CD4-positive, CD25-positive, alpha-beta regulatory T cell (primary cell): ENCODE data around the gene CCIN. TPM values are rescaled to one million over a fixed set of nuclear protein-coding genes. Genes with fewer than 3 reads are reported as not detected.

Experiments used
- ATAC-seq, 2 donors: fragments of 150-1000 bp; cut with Tn5 transposase; one replicate each; pipeline ENCODE4 v1.10.0; 2021; ENCODE audit warnings: low read depth in 2 of 2, moderate number of reproducible peaks in 2 of 2, moderate library complexity in 1 of 2
- DNase-seq, 3 donors: peaks; one replicate each; pipeline versions ENCODE4 v3.0.0 to v3.0.0-alpha.2; 2012 to 2022; ENCODE audit warnings: mixed read lengths in 1 of 3
- H3K27ac ChIP-seq: one replicate; pipeline ENCODE4 v1.7.0; 2013; ENCODE audit warnings: mild to moderate bottlenecking, low read length; ENCODE audit not compliant: insufficient read depth, poor library complexity, severe bottlenecking
- H3K27me3 ChIP-seq: one replicate; pipeline ENCODE4 v1.7.0; 2013; ENCODE audit warnings: low read length; ENCODE audit not compliant: control insufficient read depth, insufficient read depth
- H3K36me3 ChIP-seq: one replicate; pipeline ENCODE4 v1.7.0; 2013; ENCODE audit warnings: mild to moderate bottlenecking, low read length, moderate library complexity; ENCODE audit not compliant: control insufficient read depth, insufficient read depth
- H3K4me1 ChIP-seq: 2 replicates; pipeline ENCODE4 v1.7.0; 2013; ENCODE audit warnings: mild to moderate bottlenecking, low read length; ENCODE audit not compliant: insufficient read depth, control insufficient read depth, poor library complexity, severe bottlenecking
- H3K4me3 ChIP-seq: one replicate; pipeline ENCODE4 v1.7.0; 2013; ENCODE audit warnings: low read depth, mild to moderate bottlenecking, low read length, moderate library complexity
- H3K9me3 ChIP-seq, 2 experiments: 1 replicate in 1 of 2; 2 replicates in 1 of 2; pipeline ENCODE4 v1.7.0; 2013; ENCODE audit warnings: low read length in 2 of 2, mild to moderate bottlenecking in 1 of 2, moderate library complexity in 1 of 2; ENCODE audit not compliant: control insufficient read depth in 2 of 2
- H3K27ac Mint-ChIP-seq, 3 donors: one replicate each; pipeline ENCODE4 v1.8.0; 2020 to 2022; ENCODE audit warnings: mild to moderate bottlenecking in 3 of 3, mixed read lengths in 3 of 3, moderate library complexity in 2 of 3
- H3K27me3 Mint-ChIP-seq: one replicate; pipeline ENCODE4 v1.8.0; 2022; ENCODE audit warnings: mild to moderate bottlenecking, mixed read lengths
- H3K36me3 Mint-ChIP-seq: one replicate; pipeline ENCODE4 v1.8.0; 2020; ENCODE audit warnings: mixed read lengths
- H3K4me1 Mint-ChIP-seq, 4 donors: one replicate each; pipeline ENCODE4 v1.8.0; 2020 to 2022; ENCODE audit warnings: mixed read lengths in 4 of 4, mild to moderate bottlenecking in 1 of 4
- H3K4me3 Mint-ChIP-seq, 4 donors: one replicate each; pipeline ENCODE4 v1.8.0; 2020 to 2022; ENCODE audit warnings: mild to moderate bottlenecking in 4 of 4, mixed read lengths in 4 of 4, moderate library complexity in 3 of 4
- H3K9me3 Mint-ChIP-seq, 7 donors: one replicate each; pipeline ENCODE4 v1.8.0; 2020 to 2022; ENCODE audit warnings: mixed read lengths in 7 of 7, mild to moderate bottlenecking in 3 of 7, moderate library complexity in 2 of 7
- polyA plus RNA-seq, 4 donors: library from polyadenylated mRNA; unstranded; fragments of 300-500 nt; fragmentation: Illumina TruSeq; gene quantifications; one replicate each; pipeline ENCODE4 v1.2.3, GENCODE V29; 2021
- total RNA-seq: library from RNA; stranded (reverse); gene quantifications from one replicate; pipeline ENCODE4 v1.2.3, GENCODE V29; 2022

Gene CCIN
- total and polyA plus RNA-seq, 5 donors from 2014 or later, result 0.38 to 1.4 TPM; not detected in 3

DNA sequence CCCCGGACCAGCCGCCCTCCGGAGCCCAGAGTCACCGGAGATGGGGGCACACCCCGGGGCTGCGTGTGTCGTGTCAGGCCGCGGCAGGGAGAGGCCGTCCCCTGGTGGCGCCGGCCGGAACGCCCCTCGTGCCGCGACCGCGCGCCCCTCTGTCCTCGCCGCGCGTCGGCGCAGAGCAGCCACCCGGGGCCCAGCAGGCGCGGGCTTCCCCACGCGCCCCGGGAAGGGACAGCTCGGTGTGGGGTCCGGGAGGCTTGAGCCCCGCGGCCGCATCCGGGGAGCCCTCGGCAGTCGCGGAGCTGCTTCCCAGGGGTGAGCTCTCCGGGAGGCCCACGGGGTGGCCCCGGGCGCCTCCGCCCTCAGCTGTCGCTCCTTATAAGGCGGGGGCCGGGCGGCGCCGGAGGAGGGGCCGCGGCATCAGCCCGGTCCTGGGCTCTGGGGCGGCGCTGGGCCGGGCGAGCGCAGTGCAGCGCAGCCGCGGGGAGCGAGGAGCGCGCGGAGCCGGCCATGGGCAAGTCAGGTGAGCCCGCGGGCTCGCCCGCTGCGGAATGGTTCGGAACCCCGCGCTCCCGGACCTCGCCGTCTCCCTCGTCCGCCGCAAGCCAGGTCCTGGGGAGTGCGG, 32.8 kb upstream of the CCIN start, which contains the start of gene GLIPR2:
TSS of gene GLIPR2 (plus strand) at position 462 of the 622 bp plus-strand sequence. CDS start at position 508, 46 bp downstream.
- DNase-seq (peak; percentile 73 to 86 (median 79)), ATAC-seq (peak; percentile 96 to 97)
- Mint-ChIP-seq H3K27me3 (peaks cover 6% of the 10 kb centered on the region), H3K4me1 (peaks cover 5 to 55% (median 42%) of the 10 kb centered on the region in 4 donors), H3K36me3 (no peaks in the 10 kb centered on the region), H3K27ac (peak within 1 kb of the TSS; percentile 94 to 99 (median 95)), H3K4me3 (peak within 1 kb of the TSS; percentile 98 to 99 (median 98)), H3K9me3 (no peaks in the 10 kb centered on the region)
- H3K9me3 ChIP-seq, result no peaks in the 10 kb centered on the region
- peak within 1 kb of the TSS; percentile 78 for H3K4me3 ChIP-seq
- H3K27me3 ChIP-seq, result no peaks in the 10 kb centered on the region
- H3K4me1 ChIP-seq, result peaks cover 52% of the 10 kb centered on the region
- peak within 1 kb of the TSS; percentile 71 for H3K27ac ChIP-seq
- no peaks in the 10 kb centered on the region for H3K36me3 ChIP-seq

- DNase-seq, result no peak
- Histone ChIP-seq H3K4me3 (peak overlapping the region; percentile 78), H3K27me3 (no peaks in the 10 kb centered on the region), H3K36me3 (no peaks in the 10 kb centered on the region), H3K4me1 (peaks cover 58% of the 10 kb centered on the region), H3K9me3 (no peaks in the 10 kb centered on the region), H3K27ac (peak overlapping the region; percentile 71)
- no peaks in the 10 kb centered on the region for H3K9me3 Mint-ChIP-seq
- peak overlapping the region; percentile 98 to 99 (median 98) for H3K4me3 Mint-ChIP-seq
- peak overlapping the region; percentile 94 to 99 (median 95) for H3K27ac Mint-ChIP-seq
- peaks cover under 1% of the 10 kb centered on the region for H3K27me3 Mint-ChIP-seq
- ATAC-seq, result peak; percentile 33 to 34
- H3K4me1 Mint-ChIP-seq, result peaks cover 5 to 61% (median 47%) of the 10 kb centered on the region in 4 donors
- H3K36me3 Mint-ChIP-seq, result no peaks in the 10 kb centered on the region
These were observed 32.2 kb upstream of the CCIN start for GRCh38 chr9:36136894-36137391.

- Mint-ChIP-seq H3K36me3 (peaks cover 4% of the 10 kb centered on the region), H3K27ac (peak overlapping the region; percentile 94 to 99 (median 95)), H3K4me1 (peaks cover 5 to 66% (median 52%) of the 10 kb centered on the region in 4 donors), H3K27me3 (no peaks in the 10 kb centered on the region), H3K4me3 (peak overlapping the region; percentile 98 to 99 (median 98)), H3K9me3 (no peaks in the 10 kb centered on the region)
- H3K27ac ChIP-seq, result peak overlapping the region; percentile 71
- H3K4me3 ChIP-seq, result peak overlapping the region; percentile 78
- H3K27me3 ChIP-seq, result no peaks in the 10 kb centered on the region
- DNase-seq (no peak), ATAC-seq (no peak)
- no peaks in the 10 kb centered on the region for H3K36me3 ChIP-seq
- H3K9me3 ChIP-seq, result no peaks in the 10 kb centered on the region
- peaks cover 63% of the 10 kb centered on the region for H3K4me1 ChIP-seq
These were observed 31.7 kb upstream of the CCIN start for GRCh38 chr9:36137392-36138004.

DNA sequence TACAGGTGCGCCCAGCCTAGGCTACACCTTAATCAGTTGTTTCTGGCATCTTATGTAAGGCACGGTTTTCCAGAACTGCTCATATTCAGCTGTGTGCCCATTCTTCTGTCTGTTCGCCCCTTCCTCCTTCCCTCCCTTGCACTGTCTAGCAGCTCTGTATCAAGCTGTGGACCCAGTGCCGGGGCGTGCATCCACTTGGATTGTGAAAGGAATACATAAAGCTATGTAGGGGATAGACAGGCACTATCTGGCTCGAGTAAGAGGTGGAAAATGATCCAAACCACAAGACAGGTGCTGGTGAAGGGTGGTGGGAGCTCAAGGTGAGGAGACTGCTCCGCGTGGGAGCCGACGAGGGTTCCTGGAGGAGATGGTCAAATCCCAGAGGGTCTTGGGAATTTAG, 30.7 kb upstream of the CCIN start:
- H3K27me3 ChIP-seq, result no peaks in the 10 kb centered on the region
- no peaks in the 10 kb centered on the region for H3K9me3 Mint-ChIP-seq
- H3K4me3 ChIP-seq, result peak overlapping the region; percentile 19
- no peaks in the 10 kb centered on the region for H3K9me3 ChIP-seq
- H3K36me3 ChIP-seq, result no peaks in the 10 kb centered on the region
- peaks cover 6% of the 10 kb centered on the region for H3K36me3 Mint-ChIP-seq
- H3K27ac Mint-ChIP-seq, result peak overlapping the region; percentile 86 to 99 (median 93)
- DNase-seq (no peak), ATAC-seq (no peak)
- H3K27me3 Mint-ChIP-seq, result no peaks in the 10 kb centered on the region
- peaks cover 73% of the 10 kb centered on the region for H3K4me1 ChIP-seq
- H3K27ac ChIP-seq, result peak overlapping the region; percentile 87
- peak overlapping the region; percentile 98 to 99 (median 98) for H3K4me3 Mint-ChIP-seq
- H3K4me1 Mint-ChIP-seq, result peaks cover 5 to 76% (median 60%) of the 10 kb centered on the region in 4 donors

- H3K36me3 Mint-ChIP-seq, result peaks cover 9% of the 10 kb centered on the region
- Histone ChIP-seq H3K4me1 (peaks cover 77% of the 10 kb centered on the region), H3K36me3 (no peaks in the 10 kb centered on the region), H3K27me3 (no peaks in the 10 kb centered on the region), H3K9me3 (no peaks in the 10 kb centered on the region), H3K27ac (peak overlapping the region; percentile 87), H3K4me3 (peak overlapping the region; percentile 19)
- peak overlapping the region; percentile 91 to 99 (median 93) for H3K27ac Mint-ChIP-seq
- H3K4me3 Mint-ChIP-seq, result peak overlapping the region; percentile 64 to 98 (median 98)
- H3K27me3 Mint-ChIP-seq, result no peaks in the 10 kb centered on the region
- H3K4me1 Mint-ChIP-seq, result peaks cover 5 to 80% (median 64%) of the 10 kb centered on the region in 4 donors
- ATAC-seq (no peak), DNase-seq (no peak)
- no peaks in the 10 kb centered on the region for H3K9me3 Mint-ChIP-seq
These were observed 30.3 kb upstream of the CCIN start for GRCh38 chr9:36138901-36139300.

GRCh38 chr9:36140086-36141084, 28.8 kb upstream of the CCIN start:
- H3K4me1 ChIP-seq, result peaks cover 90% of the 10 kb centered on the region
- Mint-ChIP-seq H3K27me3 (no peaks in the 10 kb centered on the region), H3K4me1 (peaks cover 8 to 91% (median 75%) of the 10 kb centered on the region in 4 donors), H3K4me3 (peak overlapping the region; percentile 64 to 98 (median 98)), H3K9me3 (peaks cover 0 to 2% (median 2%) of the 10 kb centered on the region in 7 donors), H3K27ac (peak overlapping the region; percentile 91 to 99 (median 96)), H3K36me3 (peaks cover 18% of the 10 kb centered on the region)
- H3K36me3 ChIP-seq, result no peaks in the 10 kb centered on the region
- DNase-seq (peak in 2 of 3 donors; percentile 26 to 54), ATAC-seq (no peak)
- peak overlapping the region; percentile 87 for H3K27ac ChIP-seq
- H3K27me3 ChIP-seq, result no peaks in the 10 kb centered on the region
- peak overlapping the region; percentile 65 for H3K4me3 ChIP-seq
- H3K9me3 ChIP-seq, result no peaks in the 10 kb centered on the region

DNA sequence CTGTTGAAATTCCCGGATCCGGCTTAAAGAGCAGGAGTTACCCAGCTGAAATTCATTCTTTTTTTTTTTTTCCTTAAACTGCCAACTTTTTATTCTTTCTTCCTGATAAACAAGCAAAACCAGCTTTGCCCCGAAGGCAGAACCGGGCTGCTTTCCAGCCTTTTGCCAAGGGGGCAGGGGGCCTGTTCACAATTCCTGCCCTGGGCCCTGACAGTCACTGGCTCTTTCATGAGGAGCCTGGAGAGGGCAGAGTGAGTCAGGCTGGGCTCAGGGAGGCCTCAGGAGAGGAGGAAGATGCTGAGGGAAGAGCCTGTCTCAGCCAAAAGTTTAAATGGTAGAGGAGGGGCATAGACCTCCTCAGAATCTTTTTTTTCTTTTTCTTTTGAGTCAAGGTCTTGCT, 27.9 kb upstream of the CCIN start:
- H3K9me3 Mint-ChIP-seq, result peaks cover 0 to 11% (median 4%) of the 10 kb centered on the region in 7 donors
- Histone ChIP-seq H3K27ac (peak overlapping the region; percentile 87), H3K4me1 (peaks cover 85% of the 10 kb centered on the region), H3K9me3 (peaks cover 4 to 6% of the 10 kb centered on the region in 2 experiments), H3K4me3 (peak overlapping the region; percentile 65), H3K36me3 (peaks cover 6% of the 10 kb centered on the region), H3K27me3 (no peaks in the 10 kb centered on the region)
- ATAC-seq, result no peak
- no peak for DNase-seq
- H3K36me3 Mint-ChIP-seq, result peaks cover 27% of the 10 kb centered on the region
- no peaks in the 10 kb centered on the region for H3K27me3 Mint-ChIP-seq
- peaks cover 15 to 94% (median 81%) of the 10 kb centered on the region in 4 donors for H3K4me1 Mint-ChIP-seq
- H3K4me3 Mint-ChIP-seq, result peak overlapping the region; percentile 64 to 98 (median 98)
- H3K27ac Mint-ChIP-seq, result peak overlapping the region; percentile 93 to 99 (median 99)
